GM20000 (cell line): ENCODE results near the gene SYT5.

ENCODE experiments used
- DNase-seq: peaks from one replicate; pipeline ENCODE4 v3.0.0; 2012; ENCODE audit warnings: low spot score
- CTCF ChIP-seq: IDR thresholded peaks from 2 replicates; pipeline ENCODE4 v1.5.1; 2012; ENCODE audit warnings: mild to moderate bottlenecking, control low read depth; ENCODE audit errors: extremely low read depth, missing control alignments

SYT5 gene

DNA sequence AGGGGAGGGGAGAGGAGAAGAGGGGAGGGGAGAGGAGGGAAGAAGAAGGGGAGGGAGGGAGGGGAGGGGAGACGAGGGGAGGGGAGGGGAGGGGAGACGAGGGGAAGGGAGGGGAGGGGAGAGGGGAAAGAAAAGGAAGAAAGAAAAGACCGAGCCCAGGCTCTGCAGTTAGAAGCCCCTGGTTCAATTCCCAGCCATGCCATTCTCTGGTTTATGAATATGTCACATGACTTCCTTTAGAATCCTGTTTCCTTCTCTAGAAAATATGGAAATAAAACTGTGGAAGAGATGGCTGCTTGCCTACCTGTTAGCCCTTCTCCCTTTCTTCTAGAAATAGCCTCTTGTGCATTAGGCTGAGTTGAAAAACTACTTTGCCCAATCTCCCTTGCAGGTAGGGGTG, 45.4 kb downstream of the SYT5 start:
- DNase-seq, result no peak
- TF ChIP-seq CTCF, result no peak

- TF ChIP-seq CTCF, result no peak
- DNase-seq, result peak; percentile 53
Measured at GRCh38 chr19:55133639-55134444, 46.2 kb downstream of the SYT5 start.

GRCh38 chr19:55132453-55133129, 47.5 kb downstream of the SYT5 start:
- peak; percentile 25 for DNase-seq
- no peak for TF ChIP-seq CTCF

DNA sequence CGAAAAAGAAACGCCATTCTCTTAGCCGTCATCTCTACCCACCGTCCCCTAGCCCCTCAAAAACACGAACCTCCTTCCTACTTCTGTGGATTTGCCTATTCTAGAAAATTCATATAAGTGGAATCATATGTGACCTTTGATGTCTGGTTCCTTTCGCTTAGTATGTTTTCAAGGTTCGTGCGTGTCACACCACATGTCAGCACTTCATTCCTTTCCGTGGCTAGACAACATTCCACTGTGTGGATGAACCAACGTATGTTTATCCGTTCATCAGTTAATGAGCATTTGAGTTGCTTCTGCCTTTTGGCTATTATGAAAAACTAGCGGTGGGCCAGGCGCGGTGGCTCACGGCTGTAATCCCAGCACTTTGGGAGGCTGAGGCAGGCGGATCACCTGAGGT, 48.7 kb downstream of the SYT5 start:
- TF ChIP-seq CTCF, result no peak
- DNase-seq, result no peak
